ENCODE results near the gene DNASE1L2.

Gene DNASE1L2

DNA sequence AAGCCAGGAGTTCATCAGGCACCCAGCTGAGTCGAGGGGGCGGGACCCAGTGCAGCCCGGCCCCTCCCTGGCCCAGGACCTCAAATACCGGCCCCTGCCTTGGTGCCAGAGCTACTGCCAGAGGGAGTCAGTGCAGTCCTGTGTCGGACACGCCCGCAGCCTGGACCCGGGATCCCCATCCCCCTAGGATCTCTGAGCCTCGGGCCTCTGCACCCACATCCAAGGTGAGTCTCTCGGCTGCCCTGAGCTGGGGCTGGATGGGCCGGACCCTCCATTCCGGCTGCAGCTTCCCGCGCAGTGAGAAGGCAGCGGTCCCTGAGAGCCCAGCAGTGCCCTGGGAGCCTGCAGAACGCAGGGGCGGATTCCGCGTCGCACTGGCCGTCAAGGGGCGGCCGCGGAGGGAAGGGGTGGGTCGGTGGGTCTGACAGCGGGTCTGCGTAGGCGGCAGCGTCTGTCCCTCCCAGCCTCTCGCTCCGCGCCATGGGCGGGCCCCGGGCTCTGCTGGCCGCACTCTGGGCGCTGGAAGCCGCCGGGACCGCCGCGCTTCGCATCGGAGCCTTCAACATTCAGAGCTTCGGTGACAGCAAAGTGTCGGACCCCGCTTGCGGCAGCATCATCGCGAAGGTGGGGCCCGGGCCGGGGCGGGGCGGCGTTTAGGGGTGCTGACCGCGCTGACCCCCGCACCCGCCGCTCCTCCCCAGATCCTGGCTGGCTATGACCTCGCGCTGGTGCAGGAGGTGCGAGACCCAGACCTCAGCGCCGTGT, at the start of gene DNASE1L2:
TSS of gene DNASE1L2 (plus strand) at position 108 of the 765 bp plus-strand sequence. CDS start at position 481, 373 bp downstream.
- TF ChIP-seq CTCF (IDR thresholded peaks at IDR 0.05; ENCODE audit: low read depth, low read length, missing control alignments): no peak
- no peak for DNase-seq (ENCODE audit: low read depth)
- H3K4me3 ChIP-seq (ENCODE audit: low read depth, low read length): no peak within 1 kb of the TSS

GRCh38 chr16:2186505-2186904, 49.7 kb upstream of the DNASE1L2 start:
- DNase-seq (ENCODE audit: low read depth): no peak
- TF ChIP-seq CTCF (IDR thresholded peaks at IDR 0.05; ENCODE audit: low read depth, low read length, missing control alignments): no peak
- H3K4me3 ChIP-seq (ENCODE audit: low read depth, low read length): no peak overlapping the region

DNA sequence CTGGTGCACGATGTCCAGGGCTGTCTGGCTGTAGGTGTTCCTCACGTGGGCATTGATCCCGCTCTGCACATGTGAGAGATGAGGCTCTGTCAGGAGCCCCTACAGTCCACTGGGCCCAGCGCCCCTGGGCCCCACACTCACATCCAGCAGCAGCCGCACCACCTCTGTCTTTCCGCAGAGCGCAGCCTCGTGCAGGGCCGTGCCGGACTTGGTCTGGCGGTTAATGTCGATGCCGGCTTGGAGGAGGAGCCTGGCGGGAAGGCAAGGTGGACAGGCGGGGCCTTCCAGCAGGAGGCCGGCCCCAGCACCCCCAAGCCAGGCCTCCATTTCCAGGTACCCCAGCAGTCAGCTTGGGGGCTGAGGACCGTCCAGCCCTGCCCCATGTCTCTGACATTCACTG, 49.0 kb upstream of the DNASE1L2 start:
- no peak overlapping the region for H3K4me3 ChIP-seq (ENCODE audit: low read depth, low read length)
- no peak for TF ChIP-seq CTCF (IDR thresholded peaks at IDR 0.05; ENCODE audit: low read depth, low read length, missing control alignments)
- no peak for DNase-seq (ENCODE audit: low read depth)

- no peak overlapping the region for H3K4me3 ChIP-seq (ENCODE audit: low read depth, low read length)
- no peak for DNase-seq (ENCODE audit: low read depth)
- no peak for TF ChIP-seq CTCF (IDR thresholded peaks at IDR 0.05; ENCODE audit: low read depth, low read length, missing control alignments)
These were observed 47.8 kb upstream of the DNASE1L2 start for GRCh38 chr16:2188395-2188794.

DNA sequence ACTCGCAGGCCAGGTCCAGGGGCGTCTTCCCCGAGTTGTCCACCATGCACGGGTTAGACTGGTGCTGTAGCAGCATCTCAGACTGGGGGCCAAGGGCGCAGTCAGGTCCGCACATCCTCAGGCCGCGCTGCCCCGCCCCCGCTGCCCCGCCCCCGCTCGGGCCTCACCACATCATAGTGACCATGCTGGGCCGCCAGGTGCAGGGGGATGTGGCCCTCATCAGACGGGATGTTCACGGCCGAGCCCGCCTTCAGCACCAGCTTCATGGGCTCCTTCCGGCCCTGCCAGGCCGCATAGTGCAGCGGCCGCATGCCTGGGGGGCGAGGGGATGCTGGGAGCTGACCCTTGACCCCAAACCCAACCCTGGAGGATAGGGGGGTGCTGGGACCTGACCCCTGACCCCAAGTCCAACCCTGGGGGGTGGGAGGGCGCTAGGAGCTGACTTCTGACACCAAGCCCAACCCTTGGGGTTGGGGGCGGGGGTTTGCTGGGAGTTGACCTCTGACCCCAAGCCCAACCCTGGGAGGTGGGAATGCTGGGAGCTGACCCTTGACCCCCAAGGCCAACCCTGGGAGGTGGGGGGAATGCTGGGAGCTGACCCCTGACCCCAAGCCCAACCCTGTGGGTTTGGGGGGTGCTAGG, 46.9 kb upstream of the DNASE1L2 start:
- no peak for TF ChIP-seq CTCF (IDR thresholded peaks at IDR 0.05; ENCODE audit: low read depth, low read length, missing control alignments)
- H3K4me3 ChIP-seq (ENCODE audit: low read depth, low read length): no peak overlapping the region
- no peak for DNase-seq (ENCODE audit: low read depth)

GRCh38 chr16:2190002-2190658, 46.1 kb upstream of the DNASE1L2 start:
- no peak for DNase-seq (ENCODE audit: low read depth)
- no peak for TF ChIP-seq CTCF (IDR thresholded peaks at IDR 0.05; ENCODE audit: low read depth, low read length, missing control alignments)
- H3K4me3 ChIP-seq (ENCODE audit: low read depth, low read length): no peak overlapping the region
